WTC11 (cell line): ENCODE measurements around the gene KDM2B. TPM values are rescaled to one million over a fixed set of nuclear protein-coding genes. Genes with fewer than 3 reads are reported as not detected.
A peak's percentile ranks its signal among the peaks of the same experiment; 100 is the strongest.

ENCODE experiments used
- CREM ChIP-seq: sonication (generic); formaldehyde crosslinking; IDR thresholded peaks from 2 replicates; pipeline ENCODE4 v1.8.1; 2022; ENCODE audit warnings: mild to moderate bottlenecking, missing genetic modification reagents, moderate library complexity
- ELF4 ChIP-seq: sonication (generic); formaldehyde crosslinking; IDR thresholded peaks from 2 replicates; pipeline ENCODE4 v1.8.1; 2022; ENCODE audit warnings: low read depth, mild to moderate bottlenecking, moderate library complexity, missing genetic modification reagents
- FOXP1 ChIP-seq: sonication (generic); formaldehyde crosslinking; IDR thresholded peaks from 2 replicates; pipeline ENCODE4 v1.8.0; 2022; ENCODE audit warnings: missing genetic modification reagents, mild to moderate bottlenecking, moderate library complexity, borderline replicate concordance
- GABPB1 ChIP-seq: sonication (generic); formaldehyde crosslinking; IDR thresholded peaks from 2 replicates; pipeline ENCODE4 v1.8.1; 2023; ENCODE audit warnings: mild to moderate bottlenecking, missing genetic modification reagents
- PRRX2 ChIP-seq: fragments of 250-450 bp; sonication (Bioruptor Pico); IDR thresholded peaks from 2 replicates; pipeline ENCODE4 v1.8.0; 2021; ENCODE audit warnings: mild to moderate bottlenecking
- RELA ChIP-seq: sonication (generic); formaldehyde crosslinking; IDR thresholded peaks from 2 replicates; pipeline ENCODE4 v1.8.1; 2022; ENCODE audit warnings: missing genetic modification reagents, mild to moderate bottlenecking, borderline replicate concordance
- SMAD4 ChIP-seq: sonication (generic); formaldehyde crosslinking; IDR thresholded peaks from 2 replicates; pipeline ENCODE4 v1.8.0; 2022; ENCODE audit warnings: mild to moderate bottlenecking, missing genetic modification reagents
- TEAD4 ChIP-seq: sonication (generic); formaldehyde crosslinking; IDR thresholded peaks from 2 replicates; pipeline ENCODE4 v1.8.0; 2022; ENCODE audit warnings: mild to moderate bottlenecking, missing genetic modification reagents
- TP53 ChIP-seq: sonication (generic); formaldehyde crosslinking; IDR thresholded peaks from 2 replicates; pipeline ENCODE4 v1.8.1; 2023; ENCODE audit warnings: mild to moderate bottlenecking, missing genetic modification reagents
- ZNF232 ChIP-seq: sonication (generic); formaldehyde crosslinking; IDR thresholded peaks from 2 replicates; pipeline ENCODE4 v1.8.0; 2022; ENCODE audit warnings: mild to moderate bottlenecking, missing genetic modification reagents
- total RNA-seq: library from RNA; stranded (reverse); gene quantifications from 3 replicates; pipeline ENCODE4 v1.2.3, GENCODE V29; 2021
- TF ChIP-seq, protein P1 (sequence below): sonication (generic); formaldehyde crosslinking; IDR thresholded peaks from 2 replicates; pipeline ENCODE4 v1.8.1; 2023; ENCODE audit warnings: mild to moderate bottlenecking, moderate library complexity, missing genetic modification reagents
- TF ChIP-seq, protein P2 (sequence below): sonication (generic); formaldehyde crosslinking; IDR thresholded peaks from 2 replicates; pipeline ENCODE4 v1.8.0; 2022; ENCODE audit warnings: missing genetic modification reagents
- TF ChIP-seq, protein P3 (sequence below): sonication (generic); formaldehyde crosslinking; IDR thresholded peaks from 2 replicates; pipeline ENCODE4 v1.8.1; 2023; ENCODE audit warnings: mild to moderate bottlenecking, missing genetic modification reagents
- TF ChIP-seq, protein P4 (sequence below): sonication (generic); formaldehyde crosslinking; IDR thresholded peaks from 2 replicates; pipeline ENCODE4 v1.8.0; 2023; ENCODE audit warnings: missing genetic modification reagents, mild to moderate bottlenecking, borderline replicate concordance

KDM2B gene
- total RNA-seq, 1 experiment from 2014 or later: 147 TPM

DNA sequence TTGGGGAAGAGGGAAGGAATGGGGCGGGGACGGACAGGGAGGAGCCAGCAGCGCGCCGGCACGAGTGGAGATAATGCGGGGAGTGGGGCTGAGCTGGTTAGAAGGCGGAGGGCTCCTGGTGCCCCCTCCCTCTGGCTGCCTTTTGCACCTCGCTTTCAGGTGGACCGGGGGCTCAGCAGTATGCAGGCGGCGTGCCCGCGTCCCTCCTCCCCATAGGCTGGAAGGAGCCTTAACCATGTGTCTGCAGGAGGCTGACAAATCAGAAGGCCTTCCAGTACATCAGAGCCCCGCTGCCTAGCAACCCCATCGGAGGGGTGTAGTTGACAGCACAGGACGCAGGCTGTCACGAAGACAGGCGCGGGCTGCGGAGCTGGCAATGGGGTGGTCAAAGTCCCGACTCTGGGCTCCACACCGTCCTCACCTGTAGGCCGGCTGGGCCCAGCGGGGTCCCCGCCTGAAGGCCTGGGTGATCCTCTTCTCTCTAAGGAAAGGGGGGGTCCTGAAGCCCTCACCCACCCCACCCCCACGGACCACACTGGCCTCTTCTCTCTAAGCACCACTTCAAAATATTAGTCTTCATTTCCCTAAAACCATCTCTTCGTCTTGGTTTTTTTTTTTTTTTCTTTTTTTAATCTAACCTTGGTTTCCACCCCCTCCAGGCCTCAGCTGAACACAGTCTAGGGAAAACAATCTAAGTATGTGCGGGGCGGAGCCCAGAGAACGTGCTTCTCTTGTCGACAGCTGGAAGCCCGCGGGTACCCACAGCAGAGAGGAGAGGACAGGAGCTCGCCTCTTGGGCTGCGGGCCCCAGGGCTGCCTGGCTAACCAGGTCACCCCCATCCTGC, 44.5 kb downstream of the KDM2B start (continued):
- TF ChIP-seq, protein P1, sequence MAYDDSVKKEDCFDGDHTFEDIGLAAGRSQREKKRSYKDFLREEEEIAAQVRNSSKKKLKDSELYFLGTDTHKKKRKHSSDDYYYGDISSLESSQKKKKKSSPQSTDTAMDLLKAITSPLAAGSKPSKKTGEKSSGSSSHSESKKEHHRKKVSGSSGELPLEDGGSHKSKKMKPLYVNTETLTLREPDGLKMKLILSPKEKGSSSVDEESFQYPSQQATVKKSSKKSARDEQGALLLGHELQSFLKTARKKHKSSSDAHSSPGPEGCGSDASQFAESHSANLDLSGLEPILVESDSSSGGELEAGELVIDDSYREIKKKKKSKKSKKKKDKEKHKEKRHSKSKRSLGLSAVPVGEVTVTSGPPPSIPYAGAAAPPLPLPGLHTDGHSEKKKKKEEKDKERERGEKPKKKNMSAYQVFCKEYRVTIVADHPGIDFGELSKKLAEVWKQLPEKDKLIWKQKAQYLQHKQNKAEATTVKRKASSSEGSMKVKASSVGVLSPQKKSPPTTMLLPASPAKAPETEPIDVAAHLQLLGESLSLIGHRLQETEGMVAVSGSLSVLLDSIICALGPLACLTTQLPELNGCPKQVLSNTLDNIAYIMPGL: no peak
- TF ChIP-seq, protein P2, sequence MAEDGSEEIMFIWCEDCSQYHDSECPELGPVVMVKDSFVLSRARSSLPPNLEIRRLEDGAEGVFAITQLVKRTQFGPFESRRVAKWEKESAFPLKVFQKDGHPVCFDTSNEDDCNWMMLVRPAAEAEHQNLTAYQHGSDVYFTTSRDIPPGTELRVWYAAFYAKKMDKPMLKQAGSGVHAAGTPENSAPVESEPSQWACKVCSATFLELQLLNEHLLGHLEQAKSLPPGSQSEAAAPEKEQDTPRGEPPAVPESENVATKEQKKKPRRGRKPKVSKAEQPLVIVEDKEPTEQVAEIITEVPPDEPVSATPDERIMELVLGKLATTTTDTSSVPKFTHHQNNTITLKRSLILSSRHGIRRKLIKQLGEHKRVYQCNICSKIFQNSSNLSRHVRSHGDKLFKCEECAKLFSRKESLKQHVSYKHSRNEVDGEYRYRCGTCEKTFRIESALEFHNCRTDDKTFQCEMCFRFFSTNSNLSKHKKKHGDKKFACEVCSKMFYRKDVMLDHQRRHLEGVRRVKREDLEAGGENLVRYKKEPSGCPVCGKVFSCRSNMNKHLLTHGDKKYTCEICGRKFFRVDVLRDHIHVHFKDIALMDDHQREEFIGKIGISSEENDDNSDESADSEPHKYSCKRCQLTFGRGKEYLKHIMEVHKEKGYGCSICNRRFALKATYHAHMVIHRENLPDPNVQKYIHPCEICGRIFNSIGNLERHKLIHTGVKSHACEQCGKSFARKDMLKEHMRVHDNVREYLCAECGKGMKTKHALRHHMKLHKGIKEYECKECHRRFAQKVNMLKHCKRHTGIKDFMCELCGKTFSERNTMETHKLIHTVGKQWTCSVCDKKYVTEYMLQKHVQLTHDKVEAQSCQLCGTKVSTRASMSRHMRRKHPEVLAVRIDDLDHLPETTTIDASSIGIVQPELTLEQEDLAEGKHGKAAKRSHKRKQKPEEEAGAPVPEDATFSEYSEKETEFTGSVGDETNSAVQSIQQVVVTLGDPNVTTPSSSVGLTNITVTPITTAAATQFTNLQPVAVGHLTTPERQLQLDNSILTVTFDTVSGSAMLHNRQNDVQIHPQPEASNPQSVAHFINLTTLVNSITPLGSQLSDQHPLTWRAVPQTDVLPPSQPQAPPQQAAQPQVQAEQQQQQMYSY (CRISPR knock-in tag): peak; percentile 69; the same call in 1 of the 2 replicates
- TF ChIP-seq TEAD4 (CRISPR knock-in tag) (no peak), GABPB1 (no peak), PRRX2 (CRISPR knock-in tag) (no peak), ELF4 (CRISPR knock-in tag) (no peak), FOXP1 (0 out of 2 replicates have a peak, but pooled peaks have one; percentile 59), CREM (no peak), TP53 (CRISPR knock-in tag) (no peak), ZNF232 (CRISPR knock-in tag) (no peak), SMAD4 (no peak), RELA (CRISPR knock-in tag) (no peak)
- TF ChIP-seq, protein P3, sequence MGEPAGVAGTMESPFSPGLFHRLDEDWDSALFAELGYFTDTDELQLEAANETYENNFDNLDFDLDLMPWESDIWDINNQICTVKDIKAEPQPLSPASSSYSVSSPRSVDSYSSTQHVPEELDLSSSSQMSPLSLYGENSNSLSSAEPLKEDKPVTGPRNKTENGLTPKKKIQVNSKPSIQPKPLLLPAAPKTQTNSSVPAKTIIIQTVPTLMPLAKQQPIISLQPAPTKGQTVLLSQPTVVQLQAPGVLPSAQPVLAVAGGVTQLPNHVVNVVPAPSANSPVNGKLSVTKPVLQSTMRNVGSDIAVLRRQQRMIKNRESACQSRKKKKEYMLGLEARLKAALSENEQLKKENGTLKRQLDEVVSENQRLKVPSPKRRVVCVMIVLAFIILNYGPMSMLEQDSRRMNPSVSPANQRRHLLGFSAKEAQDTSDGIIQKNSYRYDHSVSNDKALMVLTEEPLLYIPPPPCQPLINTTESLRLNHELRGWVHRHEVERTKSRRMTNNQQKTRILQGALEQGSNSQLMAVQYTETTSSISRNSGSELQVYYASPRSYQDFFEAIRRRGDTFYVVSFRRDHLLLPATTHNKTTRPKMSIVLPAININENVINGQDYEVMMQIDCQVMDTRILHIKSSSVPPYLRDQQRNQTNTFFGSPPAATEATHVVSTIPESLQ: no peak
- TF ChIP-seq, protein P4, sequence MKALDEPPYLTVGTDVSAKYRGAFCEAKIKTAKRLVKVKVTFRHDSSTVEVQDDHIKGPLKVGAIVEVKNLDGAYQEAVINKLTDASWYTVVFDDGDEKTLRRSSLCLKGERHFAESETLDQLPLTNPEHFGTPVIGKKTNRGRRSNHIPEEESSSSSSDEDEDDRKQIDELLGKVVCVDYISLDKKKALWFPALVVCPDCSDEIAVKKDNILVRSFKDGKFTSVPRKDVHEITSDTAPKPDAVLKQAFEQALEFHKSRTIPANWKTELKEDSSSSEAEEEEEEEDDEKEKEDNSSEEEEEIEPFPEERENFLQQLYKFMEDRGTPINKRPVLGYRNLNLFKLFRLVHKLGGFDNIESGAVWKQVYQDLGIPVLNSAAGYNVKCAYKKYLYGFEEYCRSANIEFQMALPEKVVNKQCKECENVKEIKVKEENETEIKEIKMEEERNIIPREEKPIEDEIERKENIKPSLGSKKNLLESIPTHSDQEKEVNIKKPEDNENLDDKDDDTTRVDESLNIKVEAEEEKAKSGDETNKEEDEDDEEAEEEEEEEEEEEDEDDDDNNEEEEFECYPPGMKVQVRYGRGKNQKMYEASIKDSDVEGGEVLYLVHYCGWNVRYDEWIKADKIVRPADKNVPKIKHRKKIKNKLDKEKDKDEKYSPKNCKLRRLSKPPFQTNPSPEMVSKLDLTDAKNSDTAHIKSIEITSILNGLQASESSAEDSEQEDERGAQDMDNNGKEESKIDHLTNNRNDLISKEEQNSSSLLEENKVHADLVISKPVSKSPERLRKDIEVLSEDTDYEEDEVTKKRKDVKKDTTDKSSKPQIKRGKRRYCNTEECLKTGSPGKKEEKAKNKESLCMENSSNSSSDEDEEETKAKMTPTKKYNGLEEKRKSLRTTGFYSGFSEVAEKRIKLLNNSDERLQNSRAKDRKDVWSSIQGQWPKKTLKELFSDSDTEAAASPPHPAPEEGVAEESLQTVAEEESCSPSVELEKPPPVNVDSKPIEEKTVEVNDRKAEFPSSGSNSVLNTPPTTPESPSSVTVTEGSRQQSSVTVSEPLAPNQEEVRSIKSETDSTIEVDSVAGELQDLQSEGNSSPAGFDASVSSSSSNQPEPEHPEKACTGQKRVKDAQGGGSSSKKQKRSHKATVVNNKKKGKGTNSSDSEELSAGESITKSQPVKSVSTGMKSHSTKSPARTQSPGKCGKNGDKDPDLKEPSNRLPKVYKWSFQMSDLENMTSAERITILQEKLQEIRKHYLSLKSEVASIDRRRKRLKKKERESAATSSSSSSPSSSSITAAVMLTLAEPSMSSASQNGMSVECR (CRISPR knock-in tag): 0 out of 2 replicates have a peak, but pooled peaks have one; percentile 76
- TF ChIP-seq, all 79 proteins: peak for 6
